SU-DHL-6 (cell line): ENCODE measurements around the gene DQX1.

Experiments used
- H2AFZ ChIP-seq: fragments of 200-600 bp; sonication (generic); 2 replicates; pipeline ENCODE4 v1.6.1; 2014; ENCODE audit warnings: low read depth, mild to moderate bottlenecking, moderate library complexity, mixed read lengths, antibody characterized with exemption, low read length; ENCODE audit not compliant: severe bottlenecking
- H3F3A ChIP-seq: fragments of 200-600 bp; shearing (Covaris generic); 2 replicates; pipeline ENCODE4 v1.6.0; 2016; ENCODE audit warnings: antibody characterized with exemption, mild to moderate bottlenecking; ENCODE audit not compliant: insufficient read depth
- H3K27ac ChIP-seq: fragments of 200-600 bp; sonication (generic); 2 replicates; pipeline ENCODE4 v1.5.1; 2016; ENCODE audit warnings: low read depth, mild to moderate bottlenecking, low read length, moderate library complexity, mixed read lengths
- H3K27me3 ChIP-seq: fragments of 200-600 bp; sonication (generic), shearing (Covaris generic); 2 replicates; pipeline ENCODE4 v1.6.0; 2014; ENCODE audit warnings: mild to moderate bottlenecking, low read length
- H3K36me3 ChIP-seq: fragments of 200-600 bp; sonication (generic); 2 replicates; pipeline ENCODE4 v1.6.1; 2014; ENCODE audit warnings: mild to moderate bottlenecking, low read length, mixed read lengths
- H3K4me2 ChIP-seq: fragments of 300-600, 200-600 bp; shearing (Covaris generic), sonication (generic); 2 replicates; pipeline ENCODE4 v1.6.0; 2014; ENCODE audit warnings: low read length, low read depth, mild to moderate bottlenecking; ENCODE audit not compliant: poor library complexity, severe bottlenecking
- H3K4me3 ChIP-seq: fragments of 200-600 bp; sonication (generic); 2 replicates; pipeline ENCODE4 v1.5.1; 2014; ENCODE audit warnings: antibody characterized with exemption, low read length, mild to moderate bottlenecking, mixed read lengths; ENCODE audit not compliant: insufficient read depth, poor library complexity, severe bottlenecking
- H3K79me2 ChIP-seq: fragments of 200-600 bp; sonication (generic); 2 replicates; pipeline ENCODE4 v1.6.1; 2014; ENCODE audit warnings: mild to moderate bottlenecking, low read length, moderate library complexity; ENCODE audit not compliant: insufficient read depth
- H3K9ac ChIP-seq: fragments of 200-600 bp; sonication (generic); 2 replicates; pipeline ENCODE4 v1.7.0; 2014; ENCODE audit warnings: mild to moderate bottlenecking, low read length
- H3K9me2 ChIP-seq: fragments of 200-600 bp; sonication (generic); replicated peaks from 2 replicates; pipeline ENCODE4 v1.6.1; 2014; ENCODE audit warnings: low read length; ENCODE audit not compliant: insufficient read depth
- H3K9me3 ChIP-seq: fragments of 200-600 bp; sonication (generic); 2 replicates; pipeline ENCODE4 v1.6.1; 2014; ENCODE audit warnings: low read length, mixed read lengths; ENCODE audit not compliant: insufficient read depth
- H4K20me1 ChIP-seq: fragments of 200-600 bp; sonication (generic); 2 replicates; pipeline ENCODE4 v1.6.1; 2014; ENCODE audit warnings: low read depth, mild to moderate bottlenecking, antibody characterized with exemption, low read length, moderate library complexity, mixed read lengths
- EZH2phosphoT487 ChIP-seq: fragments of 200-600 bp; sonication (generic), shearing (Covaris generic); conservative IDR thresholded peaks from 2 replicates; pipeline ENCODE4 v1.6.1; 2018; ENCODE audit warnings: mild to moderate bottlenecking, antibody characterized with exemption, low read length, moderate library complexity, mixed read lengths
- TF ChIP-seq, protein P1 (sequence below): fragments of 200-600 bp; sonication (generic); IDR thresholded peaks from one replicate; pipeline ENCODE4 v1.5.1; 2017; ENCODE audit warnings: antibody characterized with exemption, mild to moderate bottlenecking, low read length, moderate library complexity; ENCODE audit not compliant: insufficient read depth, poor library complexity, severe bottlenecking

Gene DQX1

DNA sequence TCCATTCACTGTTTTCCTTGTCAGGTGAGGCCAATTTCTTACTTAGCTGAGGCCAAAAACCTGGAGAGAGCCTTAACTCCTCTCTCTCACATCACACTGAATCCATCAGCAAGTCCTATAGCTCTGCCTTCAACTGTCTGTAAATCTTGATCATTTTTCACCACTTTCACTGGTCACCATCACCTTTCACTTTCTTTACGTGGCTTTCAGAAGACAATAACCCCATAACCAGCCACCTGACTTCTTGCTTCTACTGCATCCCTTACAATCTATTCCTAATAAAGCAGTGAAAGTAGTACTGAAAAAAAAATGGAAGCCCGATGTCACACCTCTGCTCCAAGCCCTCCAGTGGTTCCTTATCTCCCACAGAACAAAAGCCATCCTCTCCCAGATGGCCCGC lies 20.0 kb upstream of the DQX1 start:
- Histone ChIP-seq H3K9me3 (no peaks in the 10 kb centered on the region), H3K79me2 (no peaks in the 10 kb centered on the region), H3K27ac (no peak overlapping the region), H3K36me3 (no peaks in the 10 kb centered on the region), H3K27me3 (no peaks in the 10 kb centered on the region), H4K20me1 (no peaks in the 10 kb centered on the region), H3K9ac (no peak overlapping the region), H2AFZ (no peak overlapping the region), H3K4me3 (no peak overlapping the region), H3K9me2 (no peaks in the 10 kb centered on the region), H3F3A (no peaks in the 10 kb centered on the region), H3K4me2 (no peak overlapping the region)
- TF ChIP-seq, protein P1, sequence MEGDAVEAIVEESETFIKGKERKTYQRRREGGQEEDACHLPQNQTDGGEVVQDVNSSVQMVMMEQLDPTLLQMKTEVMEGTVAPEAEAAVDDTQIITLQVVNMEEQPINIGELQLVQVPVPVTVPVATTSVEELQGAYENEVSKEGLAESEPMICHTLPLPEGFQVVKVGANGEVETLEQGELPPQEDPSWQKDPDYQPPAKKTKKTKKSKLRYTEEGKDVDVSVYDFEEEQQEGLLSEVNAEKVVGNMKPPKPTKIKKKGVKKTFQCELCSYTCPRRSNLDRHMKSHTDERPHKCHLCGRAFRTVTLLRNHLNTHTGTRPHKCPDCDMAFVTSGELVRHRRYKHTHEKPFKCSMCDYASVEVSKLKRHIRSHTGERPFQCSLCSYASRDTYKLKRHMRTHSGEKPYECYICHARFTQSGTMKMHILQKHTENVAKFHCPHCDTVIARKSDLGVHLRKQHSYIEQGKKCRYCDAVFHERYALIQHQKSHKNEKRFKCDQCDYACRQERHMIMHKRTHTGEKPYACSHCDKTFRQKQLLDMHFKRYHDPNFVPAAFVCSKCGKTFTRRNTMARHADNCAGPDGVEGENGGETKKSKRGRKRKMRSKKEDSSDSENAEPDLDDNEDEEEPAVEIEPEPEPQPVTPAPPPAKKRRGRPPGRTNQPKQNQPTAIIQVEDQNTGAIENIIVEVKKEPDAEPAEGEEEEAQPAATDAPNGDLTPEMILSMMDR, result no peak
- TF ChIP-seq EZH2phosphoT487, result no peak

DNA sequence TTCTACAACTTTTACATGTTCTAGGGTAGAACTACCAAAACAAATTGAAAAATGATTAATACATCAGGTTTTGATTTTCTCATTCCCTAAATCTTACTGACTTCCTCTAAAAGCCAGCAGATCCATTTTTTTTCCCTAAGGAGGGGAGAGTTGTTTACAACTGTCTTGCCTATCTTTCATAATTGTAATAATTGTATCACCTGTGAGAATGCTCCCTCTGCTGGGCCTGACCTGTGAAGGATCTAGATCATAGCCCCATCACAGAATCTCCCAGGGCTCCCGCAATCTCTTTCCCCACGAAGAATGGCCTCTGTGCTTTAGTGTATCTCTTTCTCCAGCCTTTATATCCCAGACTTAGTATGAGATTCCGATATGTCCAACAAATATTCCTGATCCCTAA lies 18.6 kb upstream of the DQX1 start:
- Histone ChIP-seq H3F3A (no peaks in the 10 kb centered on the region), H3K79me2 (no peaks in the 10 kb centered on the region), H3K36me3 (no peaks in the 10 kb centered on the region), H3K4me3 (no peak overlapping the region), H2AFZ (no peak overlapping the region), H4K20me1 (no peaks in the 10 kb centered on the region), H3K27me3 (no peaks in the 10 kb centered on the region), H3K4me2 (no peak overlapping the region), H3K9ac (no peak overlapping the region), H3K9me3 (no peaks in the 10 kb centered on the region), H3K27ac (no peak overlapping the region), H3K9me2 (no peaks in the 10 kb centered on the region)
- TF ChIP-seq, protein P1, result peak; percentile 32
- no peak for TF ChIP-seq EZH2phosphoT487

DNA sequence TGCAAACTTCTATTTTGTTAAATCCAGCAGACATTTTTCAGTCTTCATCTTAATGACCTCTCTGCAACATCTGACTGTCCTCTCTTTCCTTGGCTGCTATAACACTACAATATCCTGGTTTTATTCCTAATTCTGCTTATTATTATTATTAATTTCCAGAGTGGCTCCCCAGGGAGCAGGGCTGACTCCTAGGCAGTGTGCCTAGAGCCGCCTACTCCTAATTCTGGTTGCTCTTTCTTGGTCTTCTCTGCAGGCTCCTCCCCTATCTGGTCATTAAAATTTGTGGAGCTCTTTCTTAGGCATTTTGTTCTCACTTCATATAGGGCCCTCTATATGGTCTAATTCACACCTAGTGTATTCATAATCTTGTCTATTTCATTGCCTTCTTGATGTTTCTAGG lies 16.9 kb upstream of the DQX1 start:
- Histone ChIP-seq H4K20me1 (no peaks in the 10 kb centered on the region), H3K4me2 (no peak overlapping the region), H3K27me3 (no peaks in the 10 kb centered on the region), H3K36me3 (no peaks in the 10 kb centered on the region), H3K9ac (no peak overlapping the region), H3K9me2 (no peaks in the 10 kb centered on the region), H3F3A (no peaks in the 10 kb centered on the region), H3K79me2 (no peaks in the 10 kb centered on the region), H3K9me3 (no peaks in the 10 kb centered on the region), H3K27ac (no peak overlapping the region), H3K4me3 (no peak overlapping the region), H2AFZ (no peak overlapping the region)
- TF ChIP-seq, protein P1, result no peak
- no peak for TF ChIP-seq EZH2phosphoT487
